Keratinocyte (primary cell): ENCODE results near the gene C6orf132. TPM values are rescaled to one million over a fixed set of nuclear protein-coding genes. Genes with fewer than 3 reads are reported as not detected.

Experiments used
- DNase-seq: peaks from one replicate; pipeline ENCODE4 v3.0.0-alpha.2; 2011; ENCODE audit warnings: low read depth, missing footprints, low spot score
- FAIRE-seq: peaks from 2 replicates; lab custom pipeline; 2011; peaks lifted over from hg19 to GRCh38; lab: Jason Lieb, UNC
- H2AFZ ChIP-seq: 2 replicates; pipeline ENCODE4 v1.6.0; 2012; ENCODE audit warnings: low read length, control low read depth, inconsistent platforms; ENCODE audit not compliant: control insufficient read depth
- H3K27ac ChIP-seq: 2 replicates; pipeline ENCODE4 v1.5.1; 2011; ENCODE audit warnings: low read length; ENCODE audit not compliant: control insufficient read depth, insufficient read depth
- H3K27me3 ChIP-seq: 3 replicates; pipeline ENCODE4 v1.6.0; 2011; ENCODE audit warnings: low read length; ENCODE audit not compliant: control insufficient read depth, insufficient read depth; ENCODE audit errors: extremely low read depth
- H3K36me3 ChIP-seq, 2 experiments: 2 replicates in 1 of 2; 3 replicates in 1 of 2; pipeline ENCODE4 v1.5.1; 2011; ENCODE audit warnings: low read length in 2 of 2, mild to moderate bottlenecking in 1 of 2; ENCODE audit not compliant: control insufficient read depth in 2 of 2, insufficient read depth in 2 of 2; ENCODE audit errors: extremely low read depth in 1 of 2
- H3K4me1 ChIP-seq: 3 replicates; pipeline ENCODE4 v1.5.1; 2011; ENCODE audit warnings: low read length; ENCODE audit not compliant: control insufficient read depth, insufficient read depth; ENCODE audit errors: extremely low read depth
- H3K4me2 ChIP-seq: 3 replicates; pipeline ENCODE4 v1.6.0; 2011; ENCODE audit warnings: low read depth, low read length; ENCODE audit not compliant: control insufficient read depth, insufficient read depth; ENCODE audit errors: extremely low read depth
- H3K4me3 ChIP-seq, 3 experiments: fragments of 200-600 bp in 1 of 3; sonication (generic) in 1 of 3; 2 replicates in 2 of 3; 3 replicates in 1 of 3; pipeline ENCODE4 v1.5.1; 2011 to 2016; ENCODE audit warnings: low read length in 3 of 3, mild to moderate bottlenecking in 3 of 3, control low read depth in 2 of 3, inconsistent platforms in 1 of 3, low read depth in 1 of 3, mixed read lengths in 1 of 3, mixed run types in 1 of 3, moderate library complexity in 1 of 3; ENCODE audit not compliant: control insufficient read depth in 2 of 3, insufficient read depth in 2 of 3; ENCODE audit errors: extremely low read depth in 1 of 3
- H3K79me2 ChIP-seq: 2 replicates; pipeline ENCODE4 v1.6.0; 2012; ENCODE audit warnings: low read length; ENCODE audit not compliant: control insufficient read depth, insufficient read depth
- H3K9ac ChIP-seq: 3 replicates; pipeline ENCODE4 v1.6.0; 2011; ENCODE audit warnings: low read length; ENCODE audit not compliant: control insufficient read depth, insufficient read depth; ENCODE audit errors: extremely low read depth
- H3K9me1 ChIP-seq: 3 replicates; pipeline ENCODE4 v1.6.0; 2011; ENCODE audit warnings: low read length; ENCODE audit not compliant: control insufficient read depth, insufficient read depth; ENCODE audit errors: extremely low read depth
- H3K9me3 ChIP-seq: 2 replicates; pipeline ENCODE4 v1.5.1; 2012; ENCODE audit warnings: low read depth, low read length; ENCODE audit not compliant: control insufficient read depth
- H4K20me1 ChIP-seq: 3 replicates; pipeline ENCODE4 v1.6.0; 2011; ENCODE audit warnings: low read length; ENCODE audit not compliant: control insufficient read depth, insufficient read depth; ENCODE audit errors: extremely low read depth
- EZH2 ChIP-seq: IDR thresholded peaks from one replicate; pipeline ENCODE4 v1.6.1; 2012; ENCODE audit warnings: inconsistent platforms, mild to moderate bottlenecking, low read length, moderate library complexity
- dilution Hi-C: fragments of 300-500 bp; cut with MboI; formaldehyde crosslinking; loops from one replicate; pipeline ENCODE4 v1.7.0; 2020; ENCODE audit warnings: low sequenced_read_pairs; ENCODE audit not compliant: extremely low pct_ligation_motif_present
- polyA plus RNA-seq, 5 experiments: library from polyadenylated mRNA; depleted of rRNA in 3 of 5; stranded (reverse) in 3 of 5; stranded (forward) in 1 of 5; unstranded in 1 of 5; fragments of >200 nt; gene quantifications; 1 replicate in 1 of 5; 2 replicates in 3 of 5; 3 replicates in 1 of 5; pipeline versions ENCODE4 v1.2.1 to v1.2.3, GENCODE V29; 2011 to 2012; ENCODE audit warnings: missing spikeins in 2 of 5, low read depth in 1 of 5, low replicate concordance in 1 of 5
- TF ChIP-seq, protein P1 (sequence below), 3 experiments: IDR thresholded peaks in 1 of 3; conservative IDR thresholded peaks in 1 of 3; optimal IDR thresholded peaks in 1 of 3; 2 replicates in 2 of 3; 3 replicates in 1 of 3; pipeline versions ENCODE3 to v1.5.1; 2011; ENCODE audit warnings: low read length in 3 of 3, mild to moderate bottlenecking in 3 of 3, moderate library complexity in 2 of 3, control low read depth in 1 of 3, inconsistent platforms in 1 of 3; ENCODE audit not compliant: insufficient read depth in 2 of 3; ENCODE audit errors: extremely low read depth in 1 of 3

The C6orf132 gene
- polyA plus RNA-seq, 1 donor (not counting 4 experiments of a cell fraction or from before 2014, with no cell fraction given): 11.8 TPM

DNA sequence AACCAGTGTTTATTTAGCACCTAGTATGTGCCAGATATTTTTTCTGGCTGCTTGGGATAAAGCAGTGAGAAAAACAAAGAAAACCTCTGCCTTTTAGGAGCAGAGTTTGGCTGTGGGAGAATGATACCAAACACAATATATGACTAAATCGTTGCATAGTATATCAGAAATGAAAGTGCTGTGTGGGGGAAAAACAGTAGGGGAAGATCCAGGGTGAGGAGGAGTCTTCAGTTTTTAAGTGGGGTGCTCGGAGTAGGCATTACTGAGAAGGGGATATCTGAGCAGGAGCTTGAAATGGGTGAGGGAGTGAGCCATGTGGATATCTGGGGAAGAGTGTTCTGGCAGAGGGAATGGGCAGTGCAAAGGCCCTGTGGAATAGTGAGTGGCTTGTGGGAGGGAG, 69.1 kb downstream of the C6orf132 start:
- Histone ChIP-seq H3K36me3 (peaks cover 20 to 34% of the 10 kb centered on the region in 2 experiments), H2AFZ (no peak overlapping the region), H3K27ac (no peak overlapping the region), H3K9me1 (no peaks in the 10 kb centered on the region), H3K27me3 (no peaks in the 10 kb centered on the region), H3K9ac (no peak overlapping the region), H3K79me2 (no peaks in the 10 kb centered on the region), H3K4me3 (no peak overlapping the region), H4K20me1 (no peaks in the 10 kb centered on the region), H3K9me3 (no peaks in the 10 kb centered on the region), H3K4me2 (no peak overlapping the region), H3K4me1 (no peaks in the 10 kb centered on the region)
- TF ChIP-seq, protein P1, sequence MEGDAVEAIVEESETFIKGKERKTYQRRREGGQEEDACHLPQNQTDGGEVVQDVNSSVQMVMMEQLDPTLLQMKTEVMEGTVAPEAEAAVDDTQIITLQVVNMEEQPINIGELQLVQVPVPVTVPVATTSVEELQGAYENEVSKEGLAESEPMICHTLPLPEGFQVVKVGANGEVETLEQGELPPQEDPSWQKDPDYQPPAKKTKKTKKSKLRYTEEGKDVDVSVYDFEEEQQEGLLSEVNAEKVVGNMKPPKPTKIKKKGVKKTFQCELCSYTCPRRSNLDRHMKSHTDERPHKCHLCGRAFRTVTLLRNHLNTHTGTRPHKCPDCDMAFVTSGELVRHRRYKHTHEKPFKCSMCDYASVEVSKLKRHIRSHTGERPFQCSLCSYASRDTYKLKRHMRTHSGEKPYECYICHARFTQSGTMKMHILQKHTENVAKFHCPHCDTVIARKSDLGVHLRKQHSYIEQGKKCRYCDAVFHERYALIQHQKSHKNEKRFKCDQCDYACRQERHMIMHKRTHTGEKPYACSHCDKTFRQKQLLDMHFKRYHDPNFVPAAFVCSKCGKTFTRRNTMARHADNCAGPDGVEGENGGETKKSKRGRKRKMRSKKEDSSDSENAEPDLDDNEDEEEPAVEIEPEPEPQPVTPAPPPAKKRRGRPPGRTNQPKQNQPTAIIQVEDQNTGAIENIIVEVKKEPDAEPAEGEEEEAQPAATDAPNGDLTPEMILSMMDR (optimal IDR thresholded peaks at IDR 0.05 in 1 of 3, IDR thresholded peaks at IDR 0.05 in 1 of 3, conservative IDR thresholded peaks at IDR 0.05 in 1 of 3; ENCODE audit: extremely low read depth in 1 of 3, insufficient read depth in 2 of 3, low read length in 3 of 3): no peak
- no peak for TF ChIP-seq EZH2
- FAIRE-seq (no peak), DNase-seq (no peak)
- dilution Hi-C loops: no loop called here

DNA sequence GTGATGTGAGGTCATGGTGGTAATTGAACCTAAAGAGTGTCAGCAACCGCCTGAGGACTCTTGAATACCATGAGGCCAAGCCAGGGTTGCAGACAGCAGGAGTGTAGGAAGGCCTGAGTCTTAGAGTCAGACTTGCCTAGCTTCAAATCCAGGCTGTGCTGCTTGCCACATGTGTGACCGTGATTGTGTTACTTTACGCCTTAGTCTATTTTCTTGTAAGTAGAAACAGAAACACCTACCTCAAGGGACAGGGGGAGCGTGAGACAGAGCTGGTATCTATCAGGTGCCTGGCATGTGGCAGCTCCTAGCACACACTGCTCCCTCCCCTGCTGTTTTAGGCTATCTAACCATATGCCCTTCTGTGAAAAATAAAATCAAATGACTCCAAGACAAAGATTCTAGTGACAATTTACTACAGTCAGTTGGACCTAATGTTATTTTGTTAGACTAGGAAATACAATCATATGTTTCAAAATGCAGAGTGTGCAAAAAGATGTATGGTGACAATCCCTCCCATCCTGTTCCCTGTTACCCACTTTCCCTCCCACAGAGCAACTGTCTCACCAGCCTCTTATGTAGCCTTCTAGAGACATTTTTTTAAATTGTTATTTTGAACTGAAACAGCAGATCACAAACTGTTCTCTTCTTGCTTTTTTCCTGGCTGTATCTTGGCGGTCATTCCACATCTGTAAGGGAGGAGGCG, 70.4 kb downstream of the C6orf132 start:
- dilution Hi-C loops: no loop called here
- H3K27me3 ChIP-seq: no peaks in the 10 kb centered on the region

More for the DNA sequence above, 70.4 kb downstream of the C6orf132 start:
- no peak for FAIRE-seq
- no peaks in the 10 kb centered on the region for H3K9me3 ChIP-seq
- H3K36me3 ChIP-seq: peaks cover 24 to 32% of the 10 kb centered on the region in 2 experiments
- H3K4me3 ChIP-seq: no peak overlapping the region
- no peaks in the 10 kb centered on the region for H3K9me1 ChIP-seq
- H3K27ac ChIP-seq: no peak overlapping the region
- DNase-seq: no peak
- H2AFZ ChIP-seq: no peak overlapping the region
- H3K9ac ChIP-seq: no peak overlapping the region
- H3K4me1 ChIP-seq: no peaks in the 10 kb centered on the region
- H3K4me2 ChIP-seq: no peak overlapping the region
- H3K79me2 ChIP-seq: no peaks in the 10 kb centered on the region
- TF ChIP-seq, protein P1 (optimal IDR thresholded peaks at IDR 0.05 in 1 of 3, IDR thresholded peaks at IDR 0.05 in 1 of 3, conservative IDR thresholded peaks at IDR 0.05 in 1 of 3; ENCODE audit: extremely low read depth in 1 of 3, insufficient read depth in 2 of 3, low read length in 3 of 3): no peak
- no peak for TF ChIP-seq EZH2
- H4K20me1 ChIP-seq: no peaks in the 10 kb centered on the region
